GM10847 (cell line): ENCODE measurements around the gene AGPAT3.

Experiments
- POLR2A ChIP-seq: IDR thresholded peaks from 2 replicates; pipeline ENCODE4 v1.6.1; 2011; ENCODE audit not compliant: insufficient read length; ENCODE audit errors: extremely low read depth

The AGPAT3 gene

DNA sequence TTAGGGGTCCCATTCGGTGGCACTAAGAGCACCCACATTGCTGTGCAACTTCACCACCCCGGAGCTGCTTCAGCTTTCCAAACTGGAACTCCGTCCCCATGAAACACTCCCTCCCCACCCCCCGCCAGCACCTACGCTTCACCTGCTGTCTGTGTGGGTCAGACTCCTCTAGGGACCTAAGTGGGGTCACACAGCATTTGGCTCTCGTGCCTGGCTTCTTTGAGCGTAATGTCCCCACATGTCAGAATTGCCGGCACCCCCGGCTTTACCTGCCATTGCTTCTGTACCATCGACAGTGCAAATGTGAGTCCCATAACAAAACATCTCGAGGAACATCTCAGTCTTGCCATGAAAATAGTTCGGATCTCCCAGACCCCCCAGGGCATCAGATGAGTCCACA lies 35.9 kb upstream of the AGPAT3 start:
- no peak for TF ChIP-seq POLR2A

- no peak for TF ChIP-seq POLR2A
Measured at GRCh38 chr21:43829575-43830119, 35.4 kb upstream of the AGPAT3 start.

GRCh38 chr21:43832158-43832550 lies 32.9 kb upstream of the AGPAT3 start:
- TF ChIP-seq POLR2A: no peak

GRCh38 chr21:43832648-43833047 lies 32.4 kb upstream of the AGPAT3 start:
- TF ChIP-seq POLR2A: no peak

GRCh38 chr21:43834146-43834905 lies 30.7 kb upstream of the AGPAT3 start:
- no peak for TF ChIP-seq POLR2A

DNA sequence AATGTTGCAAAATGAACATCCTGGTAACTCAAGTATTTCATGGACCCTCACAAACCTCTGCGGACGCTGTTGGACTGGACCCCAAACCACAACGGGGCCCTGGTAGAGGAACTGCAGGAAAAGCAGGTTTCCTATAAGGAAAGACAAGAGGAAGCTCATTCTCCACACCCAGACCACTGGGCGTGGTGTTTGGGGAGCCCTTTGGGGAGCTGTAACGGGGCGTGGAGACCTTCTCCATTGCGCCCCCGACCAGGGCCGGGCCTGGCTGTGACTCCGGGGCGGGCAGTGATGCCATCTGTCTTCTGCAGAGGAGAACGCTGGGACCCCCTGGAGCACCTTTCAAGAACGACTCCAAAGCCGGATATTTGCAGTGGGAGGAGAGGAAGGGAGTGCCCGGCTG lies 30.0 kb upstream of the AGPAT3 start:
- TF ChIP-seq POLR2A: no peak

DNA sequence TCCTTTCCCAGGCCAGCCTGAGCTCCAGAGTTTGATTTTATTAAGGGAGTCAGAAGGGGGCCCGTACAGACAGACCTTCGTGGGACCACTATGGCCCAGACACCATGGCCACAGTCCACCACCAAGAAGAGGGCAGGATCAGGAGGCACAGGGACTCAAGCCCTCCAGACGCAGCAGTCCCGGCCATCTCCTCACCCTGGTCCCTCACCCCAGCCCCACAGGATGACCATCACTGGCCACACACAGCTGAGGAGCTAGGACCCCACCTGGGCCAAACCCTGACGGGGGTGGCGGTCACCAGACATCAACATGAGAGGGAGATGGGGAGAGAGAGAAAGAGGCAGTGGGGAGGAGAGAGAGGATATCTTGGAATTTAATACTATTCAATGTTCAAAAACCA lies 29.2 kb upstream of the AGPAT3 start:
- no peak for TF ChIP-seq POLR2A

- TF ChIP-seq POLR2A: no peak
Measured at GRCh38 chr21:43836616-43837015, 28.4 kb upstream of the AGPAT3 start.

DNA sequence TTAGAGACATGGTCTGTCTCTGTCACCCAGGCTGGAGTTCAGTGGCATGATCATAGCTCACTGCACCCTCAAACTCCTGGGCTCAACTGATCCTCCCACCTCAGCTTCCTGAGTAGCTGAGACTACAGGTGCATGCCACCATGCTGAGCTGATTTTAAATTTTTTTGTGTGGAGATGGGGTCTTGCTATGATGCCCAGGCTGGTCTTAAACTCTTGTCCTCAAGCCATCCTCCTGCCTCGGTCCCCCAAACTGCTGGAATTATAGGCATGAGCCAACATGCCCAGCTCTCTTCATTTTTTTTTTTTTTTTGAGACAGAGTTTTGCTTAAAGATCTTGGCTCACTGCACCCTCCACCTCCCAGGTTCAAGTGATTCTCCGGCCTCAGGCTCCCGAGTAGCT lies 24.8 kb upstream of the AGPAT3 start:
- TF ChIP-seq POLR2A: no peak

DNA sequence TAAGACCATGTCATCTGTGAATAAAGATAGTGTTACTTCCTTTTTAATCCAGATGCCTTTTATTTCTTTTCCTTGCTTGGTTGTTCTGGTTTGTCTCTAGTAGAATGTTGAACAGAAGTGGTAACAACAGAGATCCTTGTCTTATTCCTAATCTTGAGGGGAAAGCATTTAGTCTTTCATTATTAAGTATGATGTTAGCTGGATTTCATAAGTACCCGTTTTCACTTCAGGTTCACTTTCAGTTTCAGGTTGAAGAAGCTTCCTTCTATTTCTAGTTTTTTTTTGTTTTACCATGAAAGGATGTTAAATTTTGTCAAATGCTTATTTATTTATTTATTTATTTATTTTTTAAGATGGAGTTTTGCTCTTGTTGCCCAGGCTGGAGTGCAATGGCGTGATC lies 22.3 kb upstream of the AGPAT3 start:
- no peak for TF ChIP-seq POLR2A

- TF ChIP-seq POLR2A: no peak
Measured at GRCh38 chr21:43845386-43845785, 19.6 kb upstream of the AGPAT3 start.

DNA sequence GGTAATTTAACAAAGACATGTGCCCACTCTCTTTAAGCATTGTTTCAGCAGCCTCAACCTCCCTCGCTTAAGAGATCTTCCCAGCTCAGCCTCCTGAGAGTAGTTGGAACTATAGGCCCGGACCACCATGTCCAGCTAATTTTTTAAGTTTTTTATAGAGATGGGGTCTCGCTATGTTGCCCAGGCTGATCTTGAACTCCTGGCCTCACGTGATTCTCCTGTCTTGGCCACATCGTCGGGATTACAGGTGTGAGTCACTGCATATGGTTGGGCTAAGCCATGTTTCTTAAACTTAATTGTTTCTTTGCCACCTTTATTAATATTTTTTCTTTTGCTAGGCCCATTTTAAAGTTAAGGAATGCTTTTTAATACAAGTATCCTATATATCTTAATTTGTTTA lies 18.6 kb upstream of the AGPAT3 start:
- TF ChIP-seq POLR2A: no peak

GRCh38 chr21:43847301-43847700 lies 17.7 kb upstream of the AGPAT3 start:
- no peak for TF ChIP-seq POLR2A

DNA sequence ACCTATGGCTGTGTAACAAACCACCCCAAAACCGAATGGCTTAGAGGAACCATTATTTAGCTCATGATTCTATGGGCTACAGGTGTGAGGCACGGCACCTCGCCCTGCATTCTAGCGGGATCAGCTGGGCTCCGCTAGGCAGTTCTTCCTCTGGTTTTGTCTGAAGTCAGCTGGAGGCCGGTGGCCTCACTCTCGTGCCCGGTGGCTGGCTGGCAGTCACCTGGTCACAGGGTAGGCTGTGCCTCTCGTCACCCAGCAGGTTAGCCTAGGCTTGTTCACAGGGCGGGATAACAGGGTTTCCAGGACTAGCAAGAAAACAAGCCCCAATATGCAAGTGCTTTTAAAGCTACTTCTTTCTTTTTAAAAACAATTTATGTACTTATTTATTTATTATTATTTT lies 16.3 kb upstream of the AGPAT3 start:
- TF ChIP-seq POLR2A: no peak

DNA sequence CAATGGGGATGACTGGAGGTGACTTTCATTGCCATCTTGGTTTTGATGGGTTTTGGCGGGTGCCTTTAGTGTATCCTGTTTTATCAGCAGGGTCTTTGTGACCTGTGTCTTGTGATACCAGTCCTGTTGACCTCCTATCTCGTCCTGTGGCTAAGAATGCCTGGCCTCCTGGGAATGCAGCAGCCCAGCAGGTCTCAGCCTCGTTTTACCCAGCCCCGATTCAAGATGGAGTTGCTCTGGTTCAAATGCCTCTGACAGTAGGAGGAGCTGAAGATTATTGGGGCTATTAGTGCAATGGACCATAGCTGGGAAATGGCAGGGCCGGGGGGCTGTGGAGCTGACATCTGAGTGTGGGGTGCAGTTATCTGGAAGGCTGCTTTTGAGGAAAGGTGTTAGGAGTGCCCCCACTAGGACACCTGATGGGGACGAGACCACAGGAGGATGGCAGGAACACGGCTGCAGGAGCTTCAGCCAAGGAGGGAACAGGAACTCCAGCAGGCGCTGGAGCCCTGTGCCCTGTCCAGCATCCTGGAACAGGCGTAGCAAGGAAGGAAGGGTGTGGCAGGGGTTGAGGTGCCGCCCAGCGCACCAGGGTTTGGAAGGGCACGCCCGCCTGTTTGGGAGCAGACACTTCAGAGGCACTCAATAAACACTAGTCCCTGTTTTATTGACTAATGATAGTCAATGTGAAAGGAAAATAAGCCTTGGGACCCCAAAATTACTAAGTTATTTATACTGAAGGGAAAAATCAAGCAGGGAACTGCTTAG lies 15.3 kb upstream of the AGPAT3 start:
- TF ChIP-seq POLR2A: no peak

DNA sequence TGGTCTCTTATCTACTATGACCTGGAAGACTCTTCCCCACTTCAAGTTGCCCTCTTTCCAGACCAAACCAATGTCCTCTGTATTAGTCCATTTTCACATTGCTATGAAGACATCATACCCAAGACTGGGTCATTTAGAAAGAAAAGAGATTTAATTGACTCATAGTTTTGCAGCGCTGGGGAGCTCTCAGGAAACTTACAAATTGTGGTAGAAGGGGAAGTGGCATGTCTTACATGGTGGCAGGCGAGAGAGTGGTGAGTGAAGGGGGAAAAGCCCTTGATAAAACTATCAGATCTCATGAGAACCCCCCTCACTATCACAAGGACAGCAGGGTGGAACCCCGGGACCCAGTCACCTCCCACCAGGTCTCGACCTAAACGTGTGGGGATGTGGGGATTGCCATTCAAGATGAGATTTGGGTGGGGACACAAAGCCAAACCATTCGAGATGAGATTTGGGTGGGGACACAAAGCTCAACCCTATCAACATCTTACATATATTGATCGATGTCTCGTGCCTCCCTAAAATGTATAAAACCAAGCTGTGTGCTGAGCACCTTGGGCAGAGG lies 14.2 kb upstream of the AGPAT3 start:
- no peak for TF ChIP-seq POLR2A
